T-helper 2 cell (primary cell): ENCODE results near the gene GSTP1.
"Not testable (repeated sequence)": the region's sequence is repeated elsewhere in the genome, so short reads cannot be mapped to it uniquely, and the experiment has no call there.

Experiments used
- DNase-seq, 5 experiments: peaks; one replicate each; pipeline versions ENCODE4 v3.0.0 to v3.0.0-alpha.2; 2012 to 2022

The GSTP1 gene

DNA sequence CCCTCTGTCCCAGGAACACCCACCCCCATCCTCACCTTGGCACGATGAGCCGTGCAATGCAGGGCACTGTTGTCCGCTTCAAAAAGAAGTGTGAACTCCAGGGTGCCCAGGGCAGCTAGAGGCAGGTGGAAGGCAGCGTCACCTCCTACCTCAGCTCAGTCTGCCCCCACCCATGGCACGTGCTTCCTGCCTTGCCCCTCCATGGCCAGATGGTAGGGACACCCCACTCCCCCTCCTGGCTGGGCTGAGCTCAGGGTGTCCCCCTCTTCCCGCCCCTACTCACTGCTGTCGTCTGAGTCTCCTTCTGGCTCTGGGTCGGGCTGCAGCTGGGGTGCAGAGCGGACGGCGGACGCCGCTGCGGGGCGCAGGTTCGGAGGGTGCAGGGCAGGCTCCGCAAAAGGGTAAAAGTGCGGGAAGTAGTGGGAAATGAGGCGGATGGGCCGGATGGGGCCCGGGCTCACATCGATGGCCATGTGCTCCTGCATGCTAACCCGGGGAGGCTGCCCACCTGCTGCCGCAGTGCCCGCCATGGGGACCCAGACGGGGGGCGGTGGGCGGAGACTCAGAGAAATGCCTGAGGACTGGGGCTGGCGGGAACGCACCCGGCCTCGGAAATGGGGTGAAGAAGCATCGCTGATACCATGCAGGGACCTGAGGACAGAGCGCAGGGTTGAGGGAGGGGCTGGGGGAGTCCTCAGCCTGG is 32.3 kb downstream of the GSTP1 start:
- peak in 1 of 5 experiments; percentile 15 for DNase-seq

DNA sequence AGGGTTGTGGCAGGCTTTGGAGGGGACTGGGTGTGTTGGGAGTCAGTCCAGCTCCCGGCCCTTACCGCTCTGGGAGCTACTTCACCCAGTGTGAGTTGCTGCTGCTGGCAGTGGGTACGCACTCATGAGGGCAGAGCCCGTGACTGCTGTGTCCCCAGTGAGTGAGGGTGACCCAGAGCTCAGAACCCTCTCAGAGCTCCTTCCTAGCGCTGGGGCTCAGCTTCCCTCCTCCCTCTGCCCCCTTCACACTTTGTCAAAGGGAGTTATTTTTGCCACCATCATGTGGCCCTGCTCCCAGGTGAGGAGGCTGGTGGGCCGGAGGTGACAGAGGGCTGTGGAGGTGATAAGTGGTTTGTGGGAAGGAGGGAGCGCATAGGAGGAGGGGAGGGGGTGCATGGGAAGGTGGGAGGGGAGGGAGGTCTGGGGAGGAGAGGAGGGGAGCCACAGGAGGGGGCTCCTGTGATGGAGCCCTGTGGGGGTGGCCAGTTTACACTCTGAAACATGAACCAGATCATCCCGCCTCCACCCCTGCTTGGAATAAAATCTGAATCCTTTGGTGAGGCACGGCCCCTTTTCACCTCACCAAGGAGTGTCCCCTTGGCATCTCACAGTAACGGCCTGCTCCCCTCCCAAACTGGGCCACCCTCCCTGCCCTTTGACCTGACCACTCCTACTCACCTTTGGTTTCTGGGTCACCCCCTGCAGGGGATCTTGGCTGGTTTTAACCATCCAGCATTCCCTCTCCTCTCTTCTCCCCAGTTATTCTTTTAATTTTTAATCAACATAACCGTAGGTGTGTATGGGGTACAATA is 33.0 kb downstream of the GSTP1 start:
- DNase-seq: no peak

DNA sequence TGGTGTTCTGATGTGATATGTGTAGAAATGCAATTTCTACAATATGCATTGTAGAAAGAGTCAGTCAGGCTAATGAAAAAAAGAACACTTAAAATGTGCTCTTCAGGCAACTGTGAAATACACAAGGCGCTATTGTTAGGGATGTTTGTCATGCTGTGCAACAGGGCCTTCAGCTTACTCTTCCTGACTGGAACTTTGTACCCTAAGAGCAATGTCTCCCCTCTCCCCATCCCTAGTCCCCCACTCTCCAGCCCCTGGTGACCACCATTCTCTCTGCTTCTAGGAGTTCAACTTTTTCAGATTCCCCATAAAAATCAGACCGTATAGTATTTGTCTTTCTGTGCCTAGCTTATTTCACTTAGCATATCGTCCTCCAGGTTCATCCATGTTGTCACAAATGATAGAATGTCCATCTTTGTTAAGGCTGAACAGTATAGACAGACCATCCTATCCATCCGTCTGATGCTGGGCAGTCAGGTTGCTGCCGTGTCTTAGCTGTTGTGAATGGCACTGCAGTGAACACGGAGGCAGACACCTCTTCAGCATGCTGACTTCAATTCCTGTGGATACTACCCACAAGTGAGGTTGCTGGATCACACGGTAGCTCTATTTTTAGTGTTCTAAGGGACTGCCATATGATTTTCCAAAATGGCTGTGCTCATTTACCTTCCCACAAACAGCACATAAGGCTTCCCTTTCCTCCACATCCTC is 33.8 kb downstream of the GSTP1 start:
- no peak for DNase-seq

DNA sequence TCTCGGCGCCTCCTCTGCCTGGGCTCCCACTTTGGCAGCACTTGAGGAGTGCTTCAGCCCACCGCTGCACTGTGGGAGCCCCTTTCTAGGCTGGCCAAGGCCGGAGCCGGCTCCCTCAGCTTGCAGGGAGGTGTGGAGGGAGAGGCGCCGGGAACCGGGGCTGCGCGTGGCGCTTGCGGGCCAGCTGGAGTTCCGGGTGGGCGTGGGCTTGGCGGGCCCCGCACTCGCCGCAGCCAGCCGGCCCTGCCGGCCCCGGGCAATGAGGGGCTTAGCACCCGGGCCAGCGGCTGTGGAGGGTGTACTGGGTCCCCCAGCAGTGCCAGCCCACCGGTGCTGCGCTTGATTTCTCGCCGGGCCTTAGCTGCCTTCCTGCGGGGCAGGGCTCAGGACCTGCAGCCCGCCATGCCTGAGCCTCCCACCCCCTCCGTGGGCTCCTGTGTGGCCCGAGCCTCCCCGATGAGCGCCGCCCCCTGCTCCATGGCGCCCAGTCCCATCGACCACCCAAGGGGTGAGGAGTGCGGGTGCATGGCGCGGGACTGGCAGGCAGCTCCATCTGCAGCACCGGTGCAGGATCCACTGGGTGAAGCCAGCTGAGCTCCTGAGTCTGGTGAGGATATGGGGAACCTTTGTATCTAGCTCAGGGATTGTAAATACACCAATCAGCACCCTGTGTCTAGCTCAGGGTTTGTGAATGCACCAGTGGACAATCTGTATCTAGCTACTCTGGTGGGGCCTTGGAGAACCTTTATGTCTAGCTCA is 35.5 kb downstream of the GSTP1 start:
- not testable (repeated sequence) for DNase-seq

DNA sequence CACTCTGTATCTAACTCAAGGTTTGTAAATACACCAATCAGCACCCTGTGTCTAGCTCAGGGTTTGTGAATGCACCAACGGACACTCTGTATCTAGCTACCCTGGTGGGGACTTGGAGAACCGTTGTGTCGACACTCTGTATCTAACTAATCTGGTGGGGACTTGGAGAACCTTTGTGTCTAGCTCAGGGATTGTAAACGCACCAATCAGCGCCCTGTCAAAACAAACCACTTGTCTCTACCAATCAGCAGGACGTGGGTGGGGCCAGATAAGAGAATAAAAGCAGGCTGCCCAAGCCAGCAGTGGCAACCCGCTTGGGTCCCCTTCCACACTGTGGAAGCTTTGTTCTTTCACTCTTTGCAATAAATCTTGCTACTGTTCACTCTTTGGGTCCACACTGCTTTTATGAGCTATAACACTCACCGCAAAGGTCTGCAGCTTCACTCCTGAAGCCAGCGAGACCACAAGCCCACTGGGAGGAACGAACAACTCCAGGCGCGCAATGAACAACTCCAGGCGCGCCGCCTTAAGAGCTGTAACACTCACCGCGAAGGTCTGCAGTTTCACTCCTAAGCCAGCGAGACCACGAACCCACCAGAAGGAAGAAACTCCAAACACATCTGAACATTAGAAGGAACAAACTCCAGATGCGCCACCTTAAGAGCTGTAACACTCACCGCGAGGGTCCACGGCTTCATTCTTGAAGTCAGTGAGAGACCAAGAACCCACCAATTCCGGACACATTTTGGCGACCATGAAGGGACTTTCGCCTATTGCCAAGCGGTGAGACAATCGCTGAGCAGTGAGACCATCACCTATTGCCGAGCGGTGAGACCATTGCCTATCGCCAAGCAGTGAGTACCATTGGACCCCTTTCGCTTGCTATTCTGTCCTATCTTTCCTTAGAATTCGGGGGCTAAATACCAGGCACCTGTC is 36.3 kb downstream of the GSTP1 start:
- not testable (repeated sequence) for DNase-seq

DNA sequence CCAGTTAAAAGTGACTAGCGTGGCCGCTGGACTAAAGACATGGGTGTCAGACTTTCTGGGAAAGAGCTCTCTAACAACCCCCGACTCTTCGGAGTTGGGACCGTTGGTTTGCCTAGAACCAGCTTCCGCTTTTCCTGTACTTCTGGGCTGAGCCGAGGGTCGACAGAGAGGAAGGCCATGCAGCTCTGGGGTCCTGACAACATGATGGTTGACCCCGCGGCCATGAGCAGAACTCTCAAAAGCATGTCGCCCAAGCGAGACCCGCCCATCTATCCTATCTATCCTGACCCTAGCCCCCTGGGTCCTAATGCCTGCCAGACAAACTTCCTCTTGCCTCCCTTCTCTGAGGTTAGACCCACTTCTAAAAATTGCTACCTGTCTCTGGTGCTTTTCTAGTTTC is 37.0 kb downstream of the GSTP1 start:
- not testable (repeated sequence) for DNase-seq

DNA sequence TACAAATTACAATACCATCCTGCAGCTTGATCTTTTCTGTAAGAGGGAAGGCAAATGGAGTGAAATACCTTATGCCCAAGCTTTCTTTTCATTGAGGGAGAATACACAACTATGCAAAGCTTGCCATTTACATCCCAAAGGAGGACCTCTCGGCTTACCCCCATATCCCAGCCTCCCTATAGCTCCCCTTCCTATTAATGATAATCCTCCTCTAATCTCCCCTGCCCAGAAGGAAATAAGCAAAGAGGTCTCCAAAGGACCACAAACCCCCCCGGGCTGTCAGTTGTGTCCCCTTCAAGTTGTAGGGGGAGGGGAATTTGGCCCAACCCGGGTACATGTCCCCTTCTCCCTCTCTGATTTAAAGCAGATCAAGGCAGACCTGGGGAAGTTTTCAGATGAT is 38.3 kb downstream of the GSTP1 start:
- not testable (repeated sequence) for DNase-seq

DNA sequence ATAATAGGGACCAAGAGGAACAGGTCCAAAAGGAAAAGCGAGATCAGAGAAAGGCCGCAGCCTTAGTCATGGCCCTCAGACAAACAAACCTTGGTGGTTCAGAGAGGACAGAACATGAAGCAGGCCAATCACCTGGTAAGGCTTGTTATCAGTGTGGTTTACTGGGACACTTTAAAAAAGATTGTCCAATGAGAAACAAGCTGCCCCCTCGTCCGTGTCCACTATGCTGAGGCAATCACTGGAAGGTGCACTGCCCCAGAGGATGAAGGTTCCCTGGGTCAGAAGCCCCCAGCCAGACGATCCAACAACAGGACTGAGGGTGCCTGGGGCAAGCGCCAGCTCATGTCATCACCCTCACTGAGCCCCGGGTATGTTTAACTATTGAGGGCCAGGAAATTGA is 39.3 kb downstream of the GSTP1 start:
- not testable (repeated sequence) for DNase-seq

DNA sequence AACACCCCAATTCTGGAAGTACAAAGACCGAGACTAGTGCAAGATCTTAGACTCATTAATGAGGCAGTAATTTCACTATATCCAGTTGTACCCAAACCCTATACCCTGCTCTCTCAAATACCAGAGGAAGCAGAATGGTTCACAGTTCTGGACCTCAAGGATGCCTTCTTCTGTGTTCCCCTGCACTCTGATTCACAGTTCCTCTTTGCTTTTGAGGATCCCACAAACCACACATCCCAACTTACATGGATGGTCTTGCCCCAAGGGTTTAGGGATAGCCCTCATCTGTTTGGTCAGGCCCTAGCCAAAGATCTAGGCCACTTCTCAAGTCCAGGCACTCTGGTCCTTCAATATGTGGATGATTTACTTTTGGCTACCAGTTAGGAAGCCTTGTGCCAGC is 40.2 kb downstream of the GSTP1 start:
- not testable (repeated sequence) for DNase-seq

DNA sequence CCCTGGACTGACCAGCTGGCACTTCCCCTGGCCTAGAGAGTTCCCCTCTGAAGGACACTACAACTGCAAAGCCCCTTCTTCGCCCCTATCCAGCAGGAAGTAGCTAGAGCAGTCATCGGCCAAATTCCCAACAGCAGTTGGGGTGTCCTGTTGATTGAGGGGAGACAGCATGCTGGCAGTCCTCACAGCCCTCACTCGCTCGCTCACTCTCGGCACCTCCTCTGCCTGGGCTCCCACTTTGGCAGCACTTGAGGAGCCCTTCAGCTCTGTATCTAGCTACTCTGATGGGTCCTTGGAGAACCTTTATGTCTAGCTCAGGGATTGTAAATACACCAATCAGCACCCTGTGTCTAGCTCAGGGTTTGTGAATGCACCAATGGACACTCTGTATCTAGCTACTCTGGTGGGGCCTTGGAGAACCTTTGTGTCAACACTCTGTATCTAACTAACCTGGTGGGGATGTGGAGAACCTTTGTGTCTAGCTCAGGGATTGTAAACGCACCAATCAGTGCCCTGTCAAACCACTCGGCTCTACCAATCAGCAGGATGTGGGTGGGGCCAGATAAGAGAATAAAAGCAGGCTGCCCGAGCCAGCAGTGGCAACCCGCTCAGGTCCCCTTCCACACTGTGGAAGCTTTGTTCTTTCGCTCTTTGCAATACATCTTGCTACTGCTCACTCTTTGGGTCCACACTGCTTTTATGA is 42.7 kb downstream of the GSTP1 start:
- DNase-seq: not testable (repeated sequence)

DNA sequence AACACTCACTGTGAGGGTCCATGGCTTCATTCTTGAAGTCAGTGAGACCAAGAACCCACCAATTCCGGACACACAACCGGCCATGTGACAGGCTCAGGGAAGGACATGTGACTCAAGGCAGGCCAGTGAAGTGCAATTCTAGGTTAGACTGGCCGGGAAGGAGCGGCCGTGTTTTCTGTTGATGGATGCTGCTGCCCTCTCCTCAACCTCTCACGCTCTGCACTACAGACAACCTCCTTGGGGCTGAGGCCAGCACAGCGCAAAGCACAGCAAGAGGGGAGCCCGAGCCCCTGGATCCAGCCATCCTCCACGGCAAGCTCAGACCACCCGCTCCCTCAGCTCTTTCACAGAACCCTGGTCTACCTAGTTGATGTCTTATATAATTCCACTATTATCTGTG is 43.4 kb downstream of the GSTP1 start:
- DNase-seq: no peak

DNA sequence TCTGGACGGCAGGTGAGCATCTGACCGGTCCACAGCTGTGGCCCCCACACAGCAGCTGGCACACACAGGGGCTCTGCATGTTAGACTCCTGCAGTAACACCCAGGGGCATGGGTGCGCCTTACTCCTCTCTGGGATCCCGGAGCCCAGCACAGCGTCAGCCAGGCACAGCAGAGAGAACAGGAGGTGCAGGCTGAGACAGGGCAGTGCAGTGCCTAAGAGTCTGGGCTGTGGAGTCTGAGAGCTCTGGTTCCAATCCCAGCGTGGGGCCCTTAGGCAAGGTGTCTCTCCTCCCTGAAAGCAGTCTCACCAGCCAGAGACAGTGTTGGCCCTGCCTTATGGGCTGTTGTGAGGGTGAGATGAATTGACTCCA is 43.8 kb downstream of the GSTP1 start:
- no peak for DNase-seq

DNA sequence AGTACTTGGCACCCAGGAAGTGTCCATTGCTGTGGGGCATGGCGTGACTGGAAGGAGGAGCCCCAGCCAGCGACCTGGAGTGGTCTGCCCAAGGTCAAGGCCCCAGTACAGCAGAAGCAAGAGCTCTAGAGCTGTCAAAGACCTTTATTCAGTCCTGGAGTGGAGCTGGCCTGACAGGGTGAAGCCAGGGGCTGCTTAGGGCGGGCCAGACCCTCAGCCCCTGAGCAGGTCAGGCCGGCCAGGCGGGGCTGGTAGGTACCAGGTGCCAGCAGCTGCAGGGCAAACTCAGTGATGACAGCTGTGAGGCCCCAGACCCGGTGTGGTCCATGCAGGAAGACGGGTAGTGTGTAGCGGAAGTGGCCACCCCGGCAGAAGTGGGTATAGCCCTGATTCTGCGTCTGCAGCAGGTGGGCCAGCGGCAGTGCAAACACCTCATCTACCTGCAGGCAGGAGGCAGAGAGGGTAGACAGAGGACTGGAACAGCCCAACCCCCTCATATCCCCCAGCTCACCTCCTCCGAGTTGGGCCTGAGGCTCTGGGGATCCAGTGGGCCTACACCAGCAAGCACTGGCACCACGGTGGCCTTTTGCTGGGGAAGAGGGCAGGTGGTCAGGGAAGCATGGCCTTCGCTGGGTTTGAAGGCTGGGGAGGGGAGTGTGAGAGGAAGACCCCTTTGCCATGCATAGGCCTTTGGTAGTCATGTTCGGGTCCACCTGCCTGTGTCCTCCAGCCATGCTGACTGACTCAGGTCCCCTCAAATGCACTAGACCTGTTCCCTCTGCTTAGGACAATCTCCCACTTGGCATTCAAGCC is 44.4 kb downstream of the GSTP1 start:
- DNase-seq: no peak

DNA sequence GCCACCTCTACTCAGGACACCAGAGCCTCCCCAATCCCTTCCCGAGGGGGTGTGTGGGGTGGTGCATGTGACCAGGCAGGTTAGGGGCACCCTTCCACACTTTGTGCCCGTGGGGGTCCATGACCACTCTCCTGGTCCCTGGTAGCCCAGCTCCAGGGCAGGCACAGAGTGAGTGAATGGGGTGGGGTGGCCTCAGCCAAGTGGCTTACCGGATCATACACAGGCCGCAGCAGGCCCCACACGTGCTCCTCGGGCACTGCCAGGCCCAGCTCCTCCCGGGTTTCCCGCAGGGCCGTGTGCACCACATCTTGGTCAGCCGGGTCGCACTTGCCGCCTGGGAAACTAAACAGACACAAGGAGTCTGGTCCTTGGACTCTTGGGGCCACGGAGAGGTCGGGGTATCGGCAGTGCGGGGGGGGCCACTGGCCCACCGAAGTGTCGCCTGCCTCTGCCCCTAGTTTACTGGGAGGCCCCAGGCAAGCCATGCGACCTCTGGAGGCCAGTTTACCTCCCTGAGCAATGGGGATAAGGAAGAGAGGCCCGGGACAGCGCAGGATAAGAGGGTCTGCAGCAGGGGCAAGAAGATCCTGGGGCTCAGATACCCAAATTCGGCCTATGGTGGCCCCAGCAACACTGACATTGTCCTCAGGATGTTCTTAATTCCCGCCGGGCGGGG is 45.2 kb downstream of the GSTP1 start:
- DNase-seq: no peak

DNA sequence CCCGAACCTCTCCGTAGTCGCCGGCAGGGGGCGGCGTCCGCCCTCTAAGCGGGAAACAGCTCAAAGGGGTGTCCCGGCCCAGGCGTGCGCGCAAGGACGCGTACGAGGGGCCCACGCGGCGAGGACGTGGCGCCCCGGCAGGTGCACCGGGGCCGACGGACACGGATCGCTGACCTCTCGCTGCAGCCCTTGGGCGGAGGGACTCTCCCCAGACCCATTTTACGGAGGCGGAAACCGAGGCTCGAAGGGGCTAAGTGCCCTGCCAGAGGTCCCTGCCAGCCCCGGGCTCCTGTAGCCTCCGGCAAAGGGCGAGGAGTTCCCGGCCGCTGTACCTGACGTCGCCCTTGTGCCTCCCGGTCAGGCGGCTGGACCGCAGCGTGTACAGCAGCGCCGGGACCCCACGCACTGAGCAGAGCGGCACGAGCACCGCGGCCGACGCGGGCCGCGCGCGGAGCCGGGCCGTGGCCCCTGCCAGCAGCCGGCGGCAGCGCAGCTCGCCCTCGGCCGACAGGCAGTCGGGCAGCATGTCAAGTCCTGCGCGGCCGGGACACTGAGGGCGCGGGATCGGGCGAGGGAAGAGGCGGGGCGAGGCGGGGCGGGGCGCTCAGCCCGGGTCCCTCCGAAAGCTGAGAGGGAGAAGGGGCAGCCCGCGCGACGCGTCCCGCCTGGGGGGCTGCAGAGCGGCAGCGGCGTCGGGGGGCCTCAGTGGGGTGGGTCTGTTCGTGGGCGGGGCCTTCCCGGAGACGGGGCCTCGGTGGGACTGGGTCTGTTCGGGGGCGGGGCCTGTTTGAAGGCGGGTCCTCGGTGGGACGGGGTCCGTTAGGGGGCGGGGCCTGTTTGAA is 46.0 kb downstream of the GSTP1 start, which contains the start of gene NUDT8:
NUDT8 (minus strand) TSS at position 552 of the 842 bp plus-strand sequence; CDS start at position 526, 26 bp downstream.
- DNase-seq: peak; percentile 76 to 92 (median 80)

DNA sequence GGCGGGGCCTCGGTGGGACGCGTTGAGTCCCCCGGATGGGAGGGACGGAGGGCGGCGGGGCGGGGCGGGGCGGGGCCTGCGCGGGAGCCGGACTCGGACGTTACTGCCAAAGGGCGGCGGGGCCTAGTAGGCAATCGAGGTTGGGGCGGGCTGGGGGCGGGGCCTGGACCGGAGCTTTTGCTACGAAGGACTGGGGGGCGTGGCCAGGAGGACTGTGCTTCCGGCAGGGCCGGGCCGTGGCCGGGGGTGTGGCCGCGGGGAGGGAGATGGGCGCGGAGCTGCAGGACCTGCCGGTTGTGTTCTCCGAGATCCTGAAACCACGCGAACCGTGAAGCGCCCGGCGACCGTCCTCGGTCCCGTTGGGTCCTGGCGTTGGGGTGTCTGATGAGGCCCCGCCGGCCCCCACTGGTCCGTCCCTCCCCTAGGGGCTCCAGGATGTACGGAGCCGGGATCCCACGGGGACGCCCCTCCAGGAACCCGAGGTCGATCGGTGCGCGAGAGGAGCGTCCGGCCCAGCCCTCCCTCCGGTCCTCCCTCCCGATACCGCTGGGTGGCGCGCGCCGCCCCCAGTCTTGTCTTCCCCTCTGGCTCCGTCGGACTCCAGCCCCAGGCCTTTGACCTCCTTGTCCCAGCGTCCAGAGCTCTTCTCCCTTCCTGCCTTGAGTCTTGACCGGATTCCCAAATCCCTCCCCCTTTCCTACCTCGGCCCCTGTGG is 46.8 kb downstream of the GSTP1 start:
- DNase-seq: peak; percentile 88 to 97 (median 93)

DNA sequence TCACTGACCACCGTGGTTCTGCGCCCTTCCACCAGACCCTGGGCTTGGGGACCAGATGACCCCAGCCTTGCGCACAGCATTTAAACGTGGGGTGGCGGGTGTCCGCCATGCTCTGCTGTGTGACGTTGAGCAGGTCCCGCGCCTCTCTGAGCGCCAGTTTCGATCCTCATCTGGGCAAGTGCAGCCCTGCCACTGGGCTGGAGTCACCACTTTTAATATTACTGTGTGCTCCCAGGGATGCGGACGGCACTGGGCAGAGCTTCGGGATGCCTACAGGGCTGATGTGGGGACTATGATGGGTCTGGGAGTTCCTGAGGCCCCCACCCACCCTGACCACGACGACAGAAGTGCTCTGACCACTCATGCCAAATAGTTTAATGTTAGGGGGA is 47.3 kb downstream of the GSTP1 start:
- DNase-seq: no peak

DNA sequence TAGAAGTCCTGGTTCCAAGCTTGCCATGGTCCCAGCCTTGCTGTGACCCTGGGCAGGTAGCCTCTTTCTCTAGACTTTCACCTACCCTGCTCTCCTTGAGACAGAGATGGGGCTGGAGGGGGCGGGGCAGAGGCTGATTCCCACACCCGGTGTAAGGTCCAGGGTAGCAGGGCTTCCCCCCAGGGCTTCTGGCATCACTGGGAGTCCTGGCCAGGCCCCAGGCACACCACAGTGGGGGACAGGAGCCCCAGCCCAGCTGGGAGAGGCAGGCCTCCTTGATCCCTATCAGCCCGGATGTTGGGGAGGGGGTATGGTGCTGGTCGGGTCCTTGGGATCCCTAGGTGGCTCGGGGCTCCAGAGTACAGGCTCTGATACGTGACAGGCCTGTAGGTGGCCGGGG is 47.8 kb downstream of the GSTP1 start:
- DNase-seq: no peak
